ENCODE measurements around the gene CBX7. TPM values are rescaled to one million over a fixed set of nuclear protein-coding genes. Genes with fewer than 3 reads are reported as not detected.

The CBX7 gene
- total RNA-seq, 1 experiment from 2014 or later, result 3.7 TPM

- TF ChIP-seq CTCF (conservative IDR thresholded peaks at IDR 0.05), result no peak
- Histone ChIP-seq H2BK20ac (ENCODE audit: low read depth, low read length, poor library complexity, severe bottlenecking) (no peak overlapping the region), H2BK5ac (ENCODE audit: insufficient read length, low read length) (no peak overlapping the region), H4K20me1 (ENCODE audit: control insufficient read depth, insufficient read depth, insufficient read length) (no peaks in the 10 kb centered on the region), H4K8ac (replicated peaks; ENCODE audit: insufficient read length, low read depth, low read length) (no peak overlapping the region), H3K4me1 (ENCODE audit: insufficient read depth, low read length) (no peaks in the 10 kb centered on the region), H3K4ac (ENCODE audit: low read depth, low read length) (no peak overlapping the region), H3K79me2 (ENCODE audit: insufficient read depth, low read length) (no peaks in the 10 kb centered on the region), H3K9ac (ENCODE audit: extremely low read depth, insufficient read length, low read length) (no peak overlapping the region), H3T11ph (ENCODE audit: low read length) (no peak overlapping the region), H2AK5ac (ENCODE audit: insufficient read length, low read length) (no peak overlapping the region), H2BK12ac (ENCODE audit: insufficient read length, low read depth, low read length) (no peak overlapping the region), H3K4me2 (ENCODE audit: insufficient read depth, insufficient read length, low read length) (no peak overlapping the region), H3K18ac (ENCODE audit: insufficient read length, low read depth, low read length) (no peak overlapping the region), H3K9me3 (ENCODE audit: control insufficient read depth, low read depth, low read length) (no peaks in the 10 kb centered on the region), H3K23me2 (ENCODE audit: insufficient read length, low read depth, low read length, poor library complexity, severe bottlenecking) (no peaks in the 10 kb centered on the region), H3K27ac (ENCODE audit: insufficient read length, low read depth, low read length) (no peak overlapping the region), H2BK15ac (ENCODE audit: low read depth, low read length) (no peak overlapping the region), H3K14ac (ENCODE audit: insufficient read depth, low read length) (no peak overlapping the region), H2BK120ac (ENCODE audit: low read depth, low read length, poor library complexity, severe bottlenecking) (no peak overlapping the region), H4K5ac (ENCODE audit: insufficient read length, low read depth, low read length) (no peak overlapping the region), H3K79me1 (ENCODE audit: insufficient read depth, low read depth, low read length, poor library complexity, severe bottlenecking) (no peaks in the 10 kb centered on the region), H2AFZ (ENCODE audit: low read length) (no peak overlapping the region), H4K91ac (ENCODE audit: insufficient read length, low read depth, low read length) (no peak overlapping the region), H3K27me3 (ENCODE audit: insufficient read depth, low read length) (no peaks in the 10 kb centered on the region), H3K56ac (ENCODE audit: insufficient read length, low read depth, low read length) (no peak overlapping the region), H3K23ac (ENCODE audit: insufficient read length, low read depth, low read length) (no peak overlapping the region)
- no peak for DNase-seq
- Mint-ChIP-seq H3K27me3 (ENCODE audit: low read depth) (no peaks in the 10 kb centered on the region), H3K9me3 (peaks cover 14 to 22% of the 10 kb centered on the region in 2 experiments), H3K4me3 (no peak overlapping the region), H3K27ac (no peak overlapping the region), H3K36me3 (ENCODE audit: insufficient read depth in 1 of 3, low read depth in 3 of 3) (peaks cover 3 to 13% (median 4%) of the 10 kb centered on the region in 3 experiments; a peak in 6 of 7 replicates), H3K4me1 (peaks cover 0 to 3% of the 10 kb centered on the region in 2 experiments; a peak in 3 of 4 replicates)
- WGBS (ENCODE audit: extremely low coverage, insufficient read length, low lambda C conversion rate), result no CpG with 5 or more reads among the region's 5 CpGs
Measured at GRCh38 chr22:39197578-39197977, 45.1 kb upstream of the CBX7 start.

All from H9 (cell line).